NK-92 (cell line): ENCODE results near the gene MYL4.
"Not testable (repeated sequence)": the region's sequence is repeated elsewhere in the genome, so short reads cannot be mapped to it uniquely, and the experiment has no call there.

Experiments used
- DNase-seq: peaks from one replicate; lab custom pipeline; 2025; ENCODE audit not compliant: unreplicated experiment; lab: John Stamatoyannopoulos, UW

The MYL4 gene

GRCh38 chr17:47269561-47270280 is 60.6 kb downstream of the MYL4 start:
- not testable (repeated sequence) for DNase-seq

DNA sequence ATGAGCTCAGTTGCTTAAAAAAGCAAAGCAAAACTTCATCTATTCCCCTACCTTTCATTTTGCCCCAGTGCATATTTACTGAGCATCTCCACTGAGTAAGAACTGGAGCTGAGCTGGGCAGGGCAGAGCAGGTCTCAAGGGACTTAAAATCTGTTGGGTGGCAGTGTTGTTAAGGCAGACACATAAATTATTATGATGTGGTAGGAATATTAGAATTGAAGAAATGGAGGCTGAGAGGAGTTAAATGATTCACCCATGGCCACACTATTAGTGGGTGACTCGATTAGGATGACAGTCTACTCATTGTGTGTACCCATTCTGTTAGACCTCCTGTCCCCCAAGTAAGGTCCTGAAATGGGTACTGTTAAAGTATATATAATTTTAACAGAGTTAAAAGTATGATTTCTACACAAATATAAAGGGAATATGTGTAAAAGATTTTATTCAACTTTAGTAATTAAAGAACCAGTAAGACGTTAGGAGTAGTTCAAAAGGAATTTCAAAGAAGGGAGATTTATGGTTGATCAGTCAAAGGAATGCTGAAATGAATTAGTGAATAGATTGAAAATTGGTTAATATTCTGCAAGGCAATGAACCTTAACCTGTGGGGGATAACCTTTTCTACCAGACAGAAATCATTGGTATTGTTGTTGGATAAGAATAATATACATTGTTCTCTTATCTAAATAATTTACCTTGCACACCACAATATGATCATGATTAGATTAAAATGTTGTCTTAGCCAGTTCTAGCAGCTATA is 62.0 kb downstream of the MYL4 start:
- DNase-seq, result no peak

DNA sequence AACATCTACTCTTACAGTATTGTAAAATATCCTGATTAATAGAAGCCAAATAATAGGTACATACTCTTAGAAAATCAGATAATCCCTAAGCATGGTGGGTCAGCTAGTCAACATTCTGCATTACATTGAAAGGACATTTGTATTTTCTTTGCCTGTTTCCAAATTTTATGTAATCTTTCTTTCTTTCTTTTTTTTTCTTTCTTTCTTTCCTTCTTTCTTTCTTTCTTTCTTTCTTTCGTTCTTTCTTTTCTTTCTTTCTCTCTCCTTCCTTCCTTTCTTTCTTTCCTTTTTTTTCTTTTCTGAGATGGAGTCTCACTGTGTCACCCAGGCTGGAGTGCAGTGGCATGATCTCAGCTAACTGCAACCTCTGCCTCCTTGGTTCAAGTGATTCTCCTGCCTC is 63.3 kb downstream of the MYL4 start:
- no peak for DNase-seq

DNA sequence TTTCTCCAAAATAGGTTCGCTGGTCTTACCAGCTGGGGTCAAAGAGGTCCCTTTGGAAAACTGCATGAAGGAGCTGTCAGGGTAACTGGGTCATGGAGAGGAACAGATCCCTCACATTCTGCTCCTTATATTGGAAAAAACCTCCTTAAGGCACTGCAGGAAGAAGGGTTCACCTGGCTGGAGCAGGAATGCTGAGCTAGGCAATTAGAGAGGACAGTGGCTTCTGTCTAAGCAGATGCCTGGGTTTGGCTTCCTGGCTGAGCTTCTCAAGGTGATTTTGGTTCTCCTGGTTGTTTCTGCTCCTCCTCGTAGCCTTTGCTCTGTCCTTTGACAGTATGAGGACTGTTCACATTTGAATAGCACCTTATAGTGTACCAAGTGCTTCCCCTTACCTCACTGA is 64.1 kb downstream of the MYL4 start:
- no peak for DNase-seq
